Measurements from ENCODE around the gene COL6A5. TPM values are rescaled to one million over a fixed set of nuclear protein-coding genes. Genes with fewer than 3 reads are reported as not detected.

COL6A5 gene
- total RNA-seq, 1 donor from 2014 or later = not detected

GRCh38 chr3:130507746-130508145 lies 162.3 kb downstream of the COL6A5 start:
- H3K36me3 ChIP-seq = no peaks in the 10 kb centered on the region
- no peak for DNase-seq
- H3K27me3 ChIP-seq (ENCODE audit: low read depth) = peaks cover 17% of the 10 kb centered on the region
- no peak overlapping the region for H3K4me3 ChIP-seq
- no peak for TF ChIP-seq CTCF (IDR thresholded peaks at IDR 0.05; ENCODE audit: borderline replicate concordance)
- no peaks in the 10 kb centered on the region for H3K9me3 ChIP-seq (replicated peaks)
- intact Hi-C loops (cut with micrococcal nuclease) = no loop called here
- no peak overlapping the region for H3K27ac ChIP-seq (replicated peaks)
- no peaks in the 10 kb centered on the region for H3K4me1 ChIP-seq

GRCh38 chr3:130509008-130509407 lies 163.5 kb downstream of the COL6A5 start:
- Histone ChIP-seq H3K4me3 (no peak overlapping the region), H3K36me3 (no peaks in the 10 kb centered on the region)

GRCh38 chr3:130514681-130515080 lies 169.2 kb downstream of the COL6A5 start:
- intact Hi-C loops (cut with micrococcal nuclease) = no loop called here
- DNase-seq = no peak
- no peaks in the 10 kb centered on the region for H3K9me3 ChIP-seq (replicated peaks)
- H3K27ac ChIP-seq (replicated peaks) = peak overlapping the region; percentile 54
- no peaks in the 10 kb centered on the region for H3K36me3 ChIP-seq
- H3K27me3 ChIP-seq (ENCODE audit: low read depth) = peaks cover 68% of the 10 kb centered on the region
- H3K4me1 ChIP-seq = peaks cover 8% of the 10 kb centered on the region
- no peak overlapping the region for H3K4me3 ChIP-seq
- no peak for TF ChIP-seq CTCF (IDR thresholded peaks at IDR 0.05; ENCODE audit: borderline replicate concordance)

More at GRCh38 chr3:130509008-130509407, 163.5 kb downstream of the COL6A5 start:
- Histone ChIP-seq H3K27me3 (ENCODE audit: low read depth) (peaks cover 17% of the 10 kb centered on the region), H3K27ac (replicated peaks) (peak overlapping the region; percentile 22), H3K9me3 (replicated peaks) (no peaks in the 10 kb centered on the region), H3K4me1 (no peaks in the 10 kb centered on the region)
- intact Hi-C loops (cut with micrococcal nuclease) = no loop called here
- no peak for TF ChIP-seq CTCF (IDR thresholded peaks at IDR 0.05; ENCODE audit: borderline replicate concordance)
- DNase-seq = peak; percentile 72

- peaks cover 8% of the 10 kb centered on the region for H3K4me1 ChIP-seq
- no peaks in the 10 kb centered on the region for H3K36me3 ChIP-seq
- peaks cover 69% of the 10 kb centered on the region for H3K27me3 ChIP-seq (ENCODE audit: low read depth)
- no peak for DNase-seq
- H3K27ac ChIP-seq (replicated peaks) = no peak overlapping the region
- TF ChIP-seq CTCF (IDR thresholded peaks at IDR 0.05; ENCODE audit: borderline replicate concordance) = no peak
- intact Hi-C loops (cut with micrococcal nuclease) = no loop called here
- H3K4me3 ChIP-seq = no peak overlapping the region
- H3K9me3 ChIP-seq (replicated peaks) = no peaks in the 10 kb centered on the region
Measured at GRCh38 chr3:130515755-130516154, 170.3 kb downstream of the COL6A5 start.

GRCh38 chr3:130516645-130517512 lies 171.4 kb downstream of the COL6A5 start, which contains the start of gene COL6A6:
COL6A6 (plus strand) TSS chr3:130517177; CDS start chr3:130560365, 43,188 bp downstream.
- Histone ChIP-seq H3K27ac (replicated peaks) (peak within 1 kb of the TSS; percentile 36), H3K4me3 (peak within 1 kb of the TSS; percentile 59), H3K4me1 (peaks cover 8% of the 10 kb centered on the region), H3K27me3 (ENCODE audit: low read depth) (peaks cover 68% of the 10 kb centered on the region), H3K36me3 (no peaks in the 10 kb centered on the region), H3K9me3 (replicated peaks) (no peaks in the 10 kb centered on the region)
- intact Hi-C loops (cut with micrococcal nuclease) = no loop called here
- no peak for DNase-seq
- no peak for TF ChIP-seq CTCF (IDR thresholded peaks at IDR 0.05; ENCODE audit: borderline replicate concordance)

All from left ventricle myocardium inferior (tissue), 1 donor.